Osteoblast (primary cell): Measurements from ENCODE around the gene MLN. TPM values are rescaled to one million over a fixed set of nuclear protein-coding genes. Genes with fewer than 3 reads are reported as not detected.

Source experiments
- DNase-seq: peaks from one replicate; pipeline ENCODE4 v3.0.0; 2011; ENCODE audit warnings: low spot score, mixed read lengths; ENCODE audit not compliant: insufficient read length; ENCODE audit errors: missing footprints
- H2AFZ ChIP-seq: 2 replicates; pipeline ENCODE4 v1.6.0; 2011; ENCODE audit warnings: mild to moderate bottlenecking, low read length
- H3K27ac ChIP-seq: 2 replicates; pipeline ENCODE4 v1.5.1; 2011; ENCODE audit warnings: mild to moderate bottlenecking, low read depth, low read length, moderate library complexity
- H3K27me3 ChIP-seq: 2 replicates; pipeline ENCODE4 v1.6.0; 2012; ENCODE audit warnings: mild to moderate bottlenecking, control low read depth, inconsistent platforms, low read length, moderate library complexity; ENCODE audit not compliant: insufficient read depth
- H3K36me3 ChIP-seq: 2 replicates; pipeline ENCODE4 v1.5.1; 2011; ENCODE audit warnings: mild to moderate bottlenecking, low read length, control low read depth, moderate library complexity; ENCODE audit not compliant: insufficient read depth
- H3K4me1 ChIP-seq: 2 replicates; pipeline ENCODE4 v1.5.1; 2011; ENCODE audit warnings: mild to moderate bottlenecking, low read length, control low read depth, moderate library complexity; ENCODE audit not compliant: insufficient read depth
- H3K4me2 ChIP-seq: 2 replicates; pipeline ENCODE4 v1.6.0; 2011; ENCODE audit warnings: mild to moderate bottlenecking, low read length; ENCODE audit not compliant: insufficient read depth
- H3K4me3 ChIP-seq: fragments of 200-600 bp; sonication (generic); 3 replicates; pipeline ENCODE4 v1.5.1; 2012; ENCODE audit warnings: mild to moderate bottlenecking, low read length, inconsistent platforms; ENCODE audit not compliant: insufficient read depth
- H3K79me2 ChIP-seq: 2 replicates; pipeline ENCODE4 v1.6.0; 2012; ENCODE audit warnings: mild to moderate bottlenecking, low read length, control low read depth, inconsistent platforms; ENCODE audit not compliant: insufficient read depth
- H3K9me3 ChIP-seq: 2 replicates; pipeline ENCODE4 v1.5.1; 2011; ENCODE audit warnings: low read depth, low read length, control low read depth
- H4K20me1 ChIP-seq: 2 replicates; pipeline ENCODE4 v1.6.0; 2012; ENCODE audit warnings: mild to moderate bottlenecking, low read length, control low read depth; ENCODE audit not compliant: insufficient read depth
- total RNA-seq: library from RNA; depleted of rRNA; stranded (reverse); fragments of >200 nt; gene quantifications from 2 replicates; pipeline ENCODE4 v1.2.3, GENCODE V29; 2012
- TF ChIP-seq, protein P1 (sequence below): IDR thresholded peaks from 2 replicates; pipeline ENCODE4 v1.5.1; 2011; ENCODE audit warnings: mild to moderate bottlenecking, low read depth, low read length, moderate library complexity; ENCODE audit errors: extremely low read depth

The MLN gene
- total RNA-seq, 1 donor, result not detected

DNA sequence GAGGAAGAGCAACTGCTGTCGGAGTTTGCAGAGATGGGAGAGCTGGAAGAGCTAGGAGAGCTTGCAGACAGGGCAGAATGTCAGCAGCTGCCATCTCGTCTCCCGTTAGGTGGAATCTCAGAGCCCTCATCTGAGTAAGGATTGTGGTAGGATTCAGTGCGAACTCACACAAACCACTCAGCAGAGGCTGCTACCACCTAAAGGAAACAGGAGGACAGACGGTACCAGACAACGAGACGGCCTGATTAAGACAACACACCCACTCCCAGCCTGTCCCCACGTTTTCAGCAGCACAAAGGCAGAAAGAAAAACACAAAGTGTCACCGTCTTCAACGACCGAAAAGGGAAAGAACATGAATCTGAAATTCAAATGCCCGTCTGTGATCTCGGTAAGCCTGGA is 19.0 kb downstream of the MLN start:
- H3K4me3 ChIP-seq, result no peak overlapping the region
- H3K27me3 ChIP-seq, result no peaks in the 10 kb centered on the region
- peaks cover 66% of the 10 kb centered on the region for H4K20me1 ChIP-seq
- H3K4me1 ChIP-seq, result peaks cover 53% of the 10 kb centered on the region
- H3K4me2 ChIP-seq, result no peak overlapping the region
- H3K36me3 ChIP-seq, result peaks cover 57% of the 10 kb centered on the region
- peaks cover 77% of the 10 kb centered on the region for H3K79me2 ChIP-seq
- H2AFZ ChIP-seq, result no peak overlapping the region
- peak overlapping the region; percentile 87 for H3K27ac ChIP-seq
- DNase-seq, result peak; percentile 29
- TF ChIP-seq, protein P1, sequence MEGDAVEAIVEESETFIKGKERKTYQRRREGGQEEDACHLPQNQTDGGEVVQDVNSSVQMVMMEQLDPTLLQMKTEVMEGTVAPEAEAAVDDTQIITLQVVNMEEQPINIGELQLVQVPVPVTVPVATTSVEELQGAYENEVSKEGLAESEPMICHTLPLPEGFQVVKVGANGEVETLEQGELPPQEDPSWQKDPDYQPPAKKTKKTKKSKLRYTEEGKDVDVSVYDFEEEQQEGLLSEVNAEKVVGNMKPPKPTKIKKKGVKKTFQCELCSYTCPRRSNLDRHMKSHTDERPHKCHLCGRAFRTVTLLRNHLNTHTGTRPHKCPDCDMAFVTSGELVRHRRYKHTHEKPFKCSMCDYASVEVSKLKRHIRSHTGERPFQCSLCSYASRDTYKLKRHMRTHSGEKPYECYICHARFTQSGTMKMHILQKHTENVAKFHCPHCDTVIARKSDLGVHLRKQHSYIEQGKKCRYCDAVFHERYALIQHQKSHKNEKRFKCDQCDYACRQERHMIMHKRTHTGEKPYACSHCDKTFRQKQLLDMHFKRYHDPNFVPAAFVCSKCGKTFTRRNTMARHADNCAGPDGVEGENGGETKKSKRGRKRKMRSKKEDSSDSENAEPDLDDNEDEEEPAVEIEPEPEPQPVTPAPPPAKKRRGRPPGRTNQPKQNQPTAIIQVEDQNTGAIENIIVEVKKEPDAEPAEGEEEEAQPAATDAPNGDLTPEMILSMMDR, result no peak
- no peaks in the 10 kb centered on the region for H3K9me3 ChIP-seq

DNA sequence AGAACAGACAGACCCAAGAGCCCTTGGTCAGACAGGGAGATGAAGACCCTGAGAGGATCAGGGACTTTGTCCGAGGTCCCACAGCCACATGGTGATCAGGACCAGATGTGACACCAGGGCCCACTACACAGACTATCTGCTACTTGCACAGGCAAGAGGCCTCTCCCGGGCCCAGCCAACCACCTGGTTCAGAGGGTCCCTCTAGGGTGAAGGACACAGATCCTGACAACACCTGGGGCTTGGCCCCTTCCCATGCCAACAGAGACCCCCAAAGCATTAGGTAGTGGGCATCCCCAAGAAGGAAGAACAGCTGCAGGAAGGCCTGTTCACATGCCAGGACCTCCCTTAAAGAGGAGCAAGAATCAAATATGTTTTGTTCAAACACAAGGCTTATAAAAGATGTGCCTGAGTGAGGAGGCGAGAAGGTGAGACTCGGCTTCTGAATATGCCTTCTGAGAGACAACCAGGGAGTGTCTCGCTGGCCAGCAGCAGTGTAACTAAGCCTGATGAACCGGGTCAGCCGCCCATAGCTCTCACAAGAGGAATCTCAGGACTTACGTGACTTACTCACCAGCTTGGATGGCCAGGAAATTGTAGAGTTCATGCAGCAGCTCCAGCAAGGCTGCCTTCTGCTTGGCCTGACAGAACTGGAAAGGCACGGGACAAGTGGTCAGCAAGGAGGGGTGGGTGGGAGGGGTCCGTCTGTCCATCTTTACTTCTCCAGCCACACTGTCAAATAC is 19.9 kb downstream of the MLN start:
- H3K79me2 ChIP-seq, result peaks cover 73% of the 10 kb centered on the region
- peaks cover 66% of the 10 kb centered on the region for H4K20me1 ChIP-seq
- TF ChIP-seq, protein P1, result no peak
- DNase-seq, result peak; percentile 55
- no peak overlapping the region for H3K27ac ChIP-seq
- peaks cover 65% of the 10 kb centered on the region for H3K36me3 ChIP-seq
- peaks cover 47% of the 10 kb centered on the region for H3K4me1 ChIP-seq
- H3K27me3 ChIP-seq, result no peaks in the 10 kb centered on the region
- no peak overlapping the region for H3K4me3 ChIP-seq
- H2AFZ ChIP-seq, result no peak overlapping the region
- H3K4me2 ChIP-seq, result no peak overlapping the region
- H3K9me3 ChIP-seq, result no peaks in the 10 kb centered on the region

DNA sequence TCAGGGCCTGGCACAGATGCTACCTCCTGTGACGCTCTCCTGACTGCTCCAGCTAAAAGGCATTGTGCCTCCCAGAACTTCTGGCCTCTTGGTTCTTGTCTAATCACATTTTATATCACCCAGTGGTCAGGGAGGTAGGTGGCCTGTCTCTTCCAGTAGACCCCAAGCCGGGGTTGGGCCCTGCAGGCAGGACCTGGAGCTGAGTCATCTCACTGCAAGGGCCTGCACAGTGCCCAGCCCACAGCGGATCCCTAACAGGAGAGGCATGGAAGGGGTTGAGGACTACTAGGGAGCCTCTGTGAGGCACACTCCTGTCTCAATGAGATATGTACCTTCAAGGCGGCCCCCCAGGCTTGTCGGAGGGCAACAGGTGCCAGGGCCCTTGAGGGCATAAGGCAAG is 21.2 kb downstream of the MLN start:
- no peak overlapping the region for H3K4me2 ChIP-seq
- H2AFZ ChIP-seq, result no peak overlapping the region
- peaks cover 41% of the 10 kb centered on the region for H3K4me1 ChIP-seq
- H3K36me3 ChIP-seq, result peaks cover 79% of the 10 kb centered on the region
- H3K4me3 ChIP-seq, result no peak overlapping the region
- TF ChIP-seq, protein P1, result no peak
- DNase-seq, result peak; percentile 25
- peaks cover 67% of the 10 kb centered on the region for H3K79me2 ChIP-seq
- no peak overlapping the region for H3K27ac ChIP-seq
- no peaks in the 10 kb centered on the region for H3K9me3 ChIP-seq
- peaks cover 68% of the 10 kb centered on the region for H4K20me1 ChIP-seq
- H3K27me3 ChIP-seq, result no peaks in the 10 kb centered on the region

DNA sequence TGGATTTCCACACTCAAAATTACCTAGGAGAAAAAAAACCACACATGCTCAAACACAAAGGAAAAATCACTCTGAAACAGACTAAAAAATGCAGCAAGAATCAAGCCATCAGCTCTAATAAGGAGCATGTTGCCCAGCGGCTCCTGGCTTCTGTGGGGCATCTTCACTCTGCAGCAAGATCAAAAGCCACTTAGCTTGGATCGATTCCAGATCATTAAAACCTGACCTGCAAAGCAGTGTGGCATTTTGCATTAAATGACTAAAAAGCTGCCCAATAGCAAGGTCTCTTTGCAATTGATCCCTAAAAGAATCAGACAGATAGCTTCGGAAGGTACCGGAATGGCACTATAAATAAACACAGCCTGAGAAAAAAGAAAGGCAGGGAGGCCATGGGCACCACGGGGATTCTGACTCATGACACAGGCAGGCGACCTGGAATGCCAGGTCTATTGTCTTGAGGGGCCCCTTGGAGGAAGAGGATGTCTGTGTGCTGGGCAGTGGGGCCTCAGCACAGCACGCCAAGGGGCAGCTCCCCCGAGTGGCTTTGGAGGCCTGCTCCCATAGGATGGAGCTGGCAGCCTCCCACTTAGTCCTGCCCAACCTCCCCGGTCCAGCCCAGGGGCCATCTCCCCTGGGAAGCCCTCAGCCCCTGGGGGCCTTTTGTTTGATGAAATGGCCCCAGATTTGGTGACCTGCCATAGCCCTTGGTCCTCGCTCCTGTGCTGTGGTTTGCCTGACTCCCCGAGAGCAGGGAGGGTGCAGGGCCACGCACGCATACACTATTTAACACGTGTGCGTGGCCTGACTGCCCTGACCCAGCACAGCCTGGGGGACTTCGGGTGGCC is 22.4 kb downstream of the MLN start:
- Histone ChIP-seq H3K4me2 (no peak overlapping the region), H3K4me3 (no peak overlapping the region), H3K9me3 (no peaks in the 10 kb centered on the region), H4K20me1 (peaks cover 56% of the 10 kb centered on the region), H3K4me1 (peaks cover 29% of the 10 kb centered on the region), H2AFZ (no peak overlapping the region), H3K79me2 (peaks cover 55% of the 10 kb centered on the region), H3K27ac (peak overlapping the region; percentile 53), H3K36me3 (peaks cover 87% of the 10 kb centered on the region), H3K27me3 (no peaks in the 10 kb centered on the region)
- DNase-seq, result peak; percentile 85
- TF ChIP-seq, protein P1, result no peak
